Activated CD4-positive, alpha-beta memory T cell treated with anti-CD3 and anti-CD28 coated beads, Interleukin-2, amount 10 ng/mL, durations not matched to agents 7 days and 5 days (primary cell): ENCODE data around the gene IMMP2L. TPM values are rescaled to one million over a fixed set of nuclear protein-coding genes. Genes with fewer than 3 reads are reported as not detected.
A peak's percentile ranks its signal among the peaks of the same experiment; 100 is the strongest.

Experiments
- CTCF ChIA-PET: fragments of 350-600 bp; sonication (Branson Sonifier 250); formaldehyde crosslinking; loops from one replicate; lab custom pipeline; 2021; ENCODE audit warnings: antibody characterized with exemption, inconsistent platforms; lab: Charles Lee
- POLR2A ChIA-PET: fragments of 350-600 bp; sonication (Branson Sonifier 250); formaldehyde crosslinking; loops from one replicate; lab custom pipeline; 2021; ENCODE audit warnings: antibody characterized with exemption; lab: Charles Lee
- DNase-seq: peaks from one replicate; pipeline ENCODE4 v3.0.0-alpha.2; 2020
- H3K27ac Mint-ChIP-seq: one replicate; pipeline ENCODE4 v1.8.0; 2021; ENCODE audit warnings: mild to moderate bottlenecking, mixed read lengths
- H3K27me3 Mint-ChIP-seq: one replicate; pipeline ENCODE4 v1.8.0; 2021; ENCODE audit warnings: mixed read lengths
- H3K36me3 Mint-ChIP-seq: one replicate; pipeline ENCODE4 v1.8.0; 2021; ENCODE audit warnings: low read depth, mixed read lengths
- H3K4me1 Mint-ChIP-seq: one replicate; pipeline ENCODE4 v1.8.0; 2021; ENCODE audit warnings: mixed read lengths
- H3K4me3 Mint-ChIP-seq: one replicate; pipeline ENCODE4 v1.8.0; 2021; ENCODE audit warnings: mild to moderate bottlenecking, mixed read lengths
- H3K9me3 Mint-ChIP-seq: one replicate; pipeline ENCODE4 v1.8.0; 2021; ENCODE audit warnings: mixed read lengths
- total RNA-seq, 2 experiments: library from RNA; stranded (reverse); gene quantifications; one replicate each; pipeline ENCODE4 v1.2.3, GENCODE V29; 2021

Gene IMMP2L
- total RNA-seq, 2 experiments from 2014 or later, result 5.9 to 7.6 TPM

GRCh38 chr7:111137296-111138192 is 424.7 kb downstream of the IMMP2L start:
- peaks cover 20% of the 10 kb centered on the region for H3K4me1 Mint-ChIP-seq
- POLR2A ChIA-PET, result interaction anchor here (0.6 to 2.4 kb wide), 5 partner anchors 8 to 150 kb away, joined by 3 to 6 read pairs (median 5); partner anchors contain the start of gene LRRN3
- H3K27ac Mint-ChIP-seq, result peak overlapping the region; percentile 81
- peak overlapping the region; percentile 23 for H3K4me3 Mint-ChIP-seq
- H3K36me3 Mint-ChIP-seq, result no peaks in the 10 kb centered on the region
- no peaks in the 10 kb centered on the region for H3K27me3 Mint-ChIP-seq
- CTCF ChIA-PET, result interaction anchor here (0.8 to 1.1 kb wide), 3 partner anchors 10 to 47 kb away, joined by 3 to 8 read pairs (median 5); no protein-coding TSS in a partner anchor
- peak; percentile 22 for DNase-seq
- no peaks in the 10 kb centered on the region for H3K9me3 Mint-ChIP-seq

- no peaks in the 10 kb centered on the region for H3K9me3 Mint-ChIP-seq
- POLR2A ChIA-PET, result interaction anchor here (0.7 kb wide), 1 partner anchor 9 kb away, joined by 3 read pairs; no protein-coding TSS in a partner anchor
- CTCF ChIA-PET, result interaction anchor here (1.3 kb wide), 1 partner anchor 34 kb away, joined by 4 read pairs; no protein-coding TSS in a partner anchor
- H3K4me3 Mint-ChIP-seq, result no peak overlapping the region
- no peaks in the 10 kb centered on the region for H3K36me3 Mint-ChIP-seq
- H3K27ac Mint-ChIP-seq, result no peak overlapping the region
- no peak for DNase-seq
- no peaks in the 10 kb centered on the region for H3K27me3 Mint-ChIP-seq
- H3K4me1 Mint-ChIP-seq, result peaks cover 6% of the 10 kb centered on the region
Measured at GRCh38 chr7:111132833-111133232, 429.5 kb downstream of the IMMP2L start.

- no peaks in the 10 kb centered on the region for H3K4me1 Mint-ChIP-seq
- no peak overlapping the region for H3K4me3 Mint-ChIP-seq
- CTCF ChIA-PET, result no interaction called here
- no peaks in the 10 kb centered on the region for H3K9me3 Mint-ChIP-seq
- POLR2A ChIA-PET, result interaction anchor here (0.7 kb wide), 1 partner anchor 8 kb away, joined by 3 read pairs; no protein-coding TSS in a partner anchor
- H3K27me3 Mint-ChIP-seq, result no peaks in the 10 kb centered on the region
- peaks cover 3% of the 10 kb centered on the region for H3K36me3 Mint-ChIP-seq
- DNase-seq, result no peak
- H3K27ac Mint-ChIP-seq, result no peak overlapping the region
Measured at GRCh38 chr7:111129435-111129834, 432.9 kb downstream of the IMMP2L start.

GRCh38 chr7:111126987-111127386 is 435.3 kb downstream of the IMMP2L start:
- no peak for DNase-seq
- Mint-ChIP-seq H3K4me1 (no peaks in the 10 kb centered on the region), H3K27me3 (no peaks in the 10 kb centered on the region), H3K27ac (no peak overlapping the region), H3K36me3 (peaks cover 14% of the 10 kb centered on the region), H3K4me3 (no peak overlapping the region), H3K9me3 (peaks cover 3% of the 10 kb centered on the region)
- ChIA-PET POLR2A (no interaction called here), CTCF (interaction anchor here (1.1 kb wide), 1 partner anchor 28 kb away, joined by 3 read pairs; no protein-coding TSS in a partner anchor)

GRCh38 chr7:111115966-111116365 is 446.3 kb downstream of the IMMP2L start:
- H3K4me3 Mint-ChIP-seq, result no peak overlapping the region
- no peaks in the 10 kb centered on the region for H3K27me3 Mint-ChIP-seq
- ChIA-PET CTCF (no interaction called here), POLR2A (no interaction called here)
- H3K36me3 Mint-ChIP-seq, result peaks cover 4% of the 10 kb centered on the region
- no peaks in the 10 kb centered on the region for H3K9me3 Mint-ChIP-seq
- no peaks in the 10 kb centered on the region for H3K4me1 Mint-ChIP-seq
- DNase-seq, result no peak
- no peak overlapping the region for H3K27ac Mint-ChIP-seq

- Mint-ChIP-seq H3K9me3 (no peaks in the 10 kb centered on the region), H3K4me1 (no peaks in the 10 kb centered on the region), H3K27ac (no peak overlapping the region), H3K4me3 (no peak overlapping the region), H3K36me3 (no peaks in the 10 kb centered on the region), H3K27me3 (no peaks in the 10 kb centered on the region)
- POLR2A ChIA-PET, result no interaction called here
- CTCF ChIA-PET, result interaction anchor here (1.0 kb wide), 1 partner anchor 15 kb away, joined by 3 read pairs; no protein-coding TSS in a partner anchor
- no peak for DNase-seq
Measured at GRCh38 chr7:111113263-111114017, 448.9 kb downstream of the IMMP2L start.

GRCh38 chr7:111112439-111112838 is 449.9 kb downstream of the IMMP2L start:
- DNase-seq, result no peak
- no peak overlapping the region for H3K27ac Mint-ChIP-seq
- POLR2A ChIA-PET, result no interaction called here
- H3K4me3 Mint-ChIP-seq, result no peak overlapping the region
- H3K27me3 Mint-ChIP-seq, result no peaks in the 10 kb centered on the region
- no peaks in the 10 kb centered on the region for H3K9me3 Mint-ChIP-seq
- CTCF ChIA-PET, result interaction anchor here (1.6 kb wide), 1 partner anchor 8 kb away, joined by 3 read pairs; no protein-coding TSS in a partner anchor
- no peaks in the 10 kb centered on the region for H3K4me1 Mint-ChIP-seq
- no peaks in the 10 kb centered on the region for H3K36me3 Mint-ChIP-seq

GRCh38 chr7:111108496-111108895 is 453.8 kb downstream of the IMMP2L start:
- no peaks in the 10 kb centered on the region for H3K27me3 Mint-ChIP-seq
- no peak overlapping the region for H3K27ac Mint-ChIP-seq
- ChIA-PET CTCF (interaction anchor here (2.6 kb wide), 1 partner anchor 10 kb away, joined by 12 read pairs; no protein-coding TSS in a partner anchor), POLR2A (no interaction called here)
- H3K9me3 Mint-ChIP-seq, result no peaks in the 10 kb centered on the region
- no peak overlapping the region for H3K4me3 Mint-ChIP-seq
- no peak for DNase-seq
- peaks cover 7% of the 10 kb centered on the region for H3K36me3 Mint-ChIP-seq
- peaks cover 2% of the 10 kb centered on the region for H3K4me1 Mint-ChIP-seq

GRCh38 chr7:111108000-111108399 is 454.3 kb downstream of the IMMP2L start:
- Mint-ChIP-seq H3K27me3 (no peaks in the 10 kb centered on the region), H3K4me1 (peaks cover 5% of the 10 kb centered on the region), H3K27ac (no peak overlapping the region), H3K9me3 (no peaks in the 10 kb centered on the region), H3K36me3 (peaks cover 8% of the 10 kb centered on the region), H3K4me3 (no peak overlapping the region)
- CTCF ChIA-PET, result no interaction called here
- POLR2A ChIA-PET, result no interaction called here
- no peak for DNase-seq

- Mint-ChIP-seq H3K36me3 (peaks cover 8% of the 10 kb centered on the region), H3K4me1 (peaks cover 5% of the 10 kb centered on the region), H3K27ac (no peak overlapping the region), H3K27me3 (no peaks in the 10 kb centered on the region), H3K9me3 (no peaks in the 10 kb centered on the region), H3K4me3 (no peak overlapping the region)
- CTCF ChIA-PET, result no interaction called here
- DNase-seq, result no peak
- POLR2A ChIA-PET, result no interaction called here
Measured at GRCh38 chr7:111107579-111107978, 454.7 kb downstream of the IMMP2L start.

- peaks cover 19% of the 10 kb centered on the region for H3K36me3 Mint-ChIP-seq
- peaks cover 5% of the 10 kb centered on the region for H3K4me1 Mint-ChIP-seq
Measured at GRCh38 chr7:111105269-111105668, 457.0 kb downstream of the IMMP2L start.

GRCh38 chr7:111104710-111105109 is 457.6 kb downstream of the IMMP2L start:
- Mint-ChIP-seq H3K4me1 (peaks cover 5% of the 10 kb centered on the region), H3K27ac (no peak overlapping the region), H3K4me3 (no peak overlapping the region), H3K27me3 (no peaks in the 10 kb centered on the region), H3K9me3 (no peaks in the 10 kb centered on the region), H3K36me3 (peaks cover 19% of the 10 kb centered on the region)
- POLR2A ChIA-PET, result no interaction called here
- no peak for DNase-seq
- CTCF ChIA-PET, result no interaction called here

More at GRCh38 chr7:111105269-111105668, 457.0 kb downstream of the IMMP2L start:
- Mint-ChIP-seq H3K9me3 (no peaks in the 10 kb centered on the region), H3K27me3 (no peaks in the 10 kb centered on the region), H3K4me3 (no peak overlapping the region), H3K27ac (no peak overlapping the region)
- ChIA-PET CTCF (no interaction called here), POLR2A (no interaction called here)
- no peak for DNase-seq
